Effector memory CD8-positive, alpha-beta T cell (primary cell): Measurements from ENCODE around the gene OR13C9.
"Not testable (repeated sequence)": the region's sequence is repeated elsewhere in the genome, so short reads cannot be mapped to it uniquely, and the experiment has no call there.

Source experiments
- ATAC-seq: fragments of 150-1000 bp; cut with Tn5 transposase; replicated peaks from 2 replicates; pipeline ENCODE4 v1.10.0; 2021; ENCODE audit warnings: mild to moderate bottlenecking, moderate library complexity
- DNase-seq, 3 experiments: peaks; one replicate each; pipeline ENCODE4 v3.0.0; 2021
- H3K27ac Mint-ChIP-seq, 2 donors: one replicate each; pipeline ENCODE4 v1.8.0; 2022; ENCODE audit warnings: mild to moderate bottlenecking in 2 of 2, mixed read lengths in 2 of 2, moderate library complexity in 2 of 2
- H3K27me3 Mint-ChIP-seq, 2 donors: one replicate each; pipeline ENCODE4 v1.8.0; 2022; ENCODE audit warnings: mixed read lengths in 2 of 2
- H3K36me3 Mint-ChIP-seq: one replicate; pipeline ENCODE4 v1.8.0; 2022; ENCODE audit warnings: mild to moderate bottlenecking, moderate library complexity, mixed read lengths; ENCODE audit not compliant: insufficient read depth
- H3K4me1 Mint-ChIP-seq, 2 donors: one replicate each; pipeline ENCODE4 v1.8.0; 2022; ENCODE audit warnings: low read depth in 2 of 2, mixed read lengths in 2 of 2
- H3K4me3 Mint-ChIP-seq, 2 donors: one replicate each; pipeline ENCODE4 v1.8.0; 2022; ENCODE audit warnings: mild to moderate bottlenecking in 2 of 2, mixed read lengths in 2 of 2, moderate library complexity in 2 of 2
- H3K9me3 Mint-ChIP-seq, 2 donors: one replicate each; pipeline ENCODE4 v1.8.0; 2022; ENCODE audit warnings: mixed read lengths in 2 of 2
- total RNA-seq, 9 experiments: gene quantifications; one replicate each; lab custom pipeline; 2026; lab: John Stamatoyannopoulos, UW

The OR13C9 gene, protein sequence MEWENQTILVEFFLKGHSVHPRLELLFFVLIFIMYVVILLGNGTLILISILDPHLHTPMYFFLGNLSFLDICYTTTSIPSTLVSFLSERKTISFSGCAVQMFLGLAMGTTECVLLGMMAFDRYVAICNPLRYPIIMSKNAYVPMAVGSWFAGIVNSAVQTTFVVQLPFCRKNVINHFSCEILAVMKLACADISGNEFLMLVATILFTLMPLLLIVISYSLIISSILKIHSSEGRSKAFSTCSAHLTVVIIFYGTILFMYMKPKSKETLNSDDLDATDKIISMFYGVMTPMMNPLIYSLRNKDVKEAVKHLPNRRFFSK
- total RNA-seq = 0 reads per million in 9 experiments

GRCh38 chr9:104618104-104618503 lies at the start of gene OR13C9:
Gene OR13C9 (minus strand): TSS chr9:104618204. CDS start chr9:104618204, 0 bp downstream.
- Mint-ChIP-seq H3K36me3 (no peaks in the 10 kb centered on the region), H3K9me3 (peaks cover 3 to 9% of the 10 kb centered on the region in 2 donors), H3K27me3 (no peaks in the 10 kb centered on the region), H3K27ac (no peak within 1 kb of the TSS), H3K4me1 (no peaks in the 10 kb centered on the region), H3K4me3 (no peak within 1 kb of the TSS)
- no peak for ATAC-seq
- DNase-seq = no peak

DNA sequence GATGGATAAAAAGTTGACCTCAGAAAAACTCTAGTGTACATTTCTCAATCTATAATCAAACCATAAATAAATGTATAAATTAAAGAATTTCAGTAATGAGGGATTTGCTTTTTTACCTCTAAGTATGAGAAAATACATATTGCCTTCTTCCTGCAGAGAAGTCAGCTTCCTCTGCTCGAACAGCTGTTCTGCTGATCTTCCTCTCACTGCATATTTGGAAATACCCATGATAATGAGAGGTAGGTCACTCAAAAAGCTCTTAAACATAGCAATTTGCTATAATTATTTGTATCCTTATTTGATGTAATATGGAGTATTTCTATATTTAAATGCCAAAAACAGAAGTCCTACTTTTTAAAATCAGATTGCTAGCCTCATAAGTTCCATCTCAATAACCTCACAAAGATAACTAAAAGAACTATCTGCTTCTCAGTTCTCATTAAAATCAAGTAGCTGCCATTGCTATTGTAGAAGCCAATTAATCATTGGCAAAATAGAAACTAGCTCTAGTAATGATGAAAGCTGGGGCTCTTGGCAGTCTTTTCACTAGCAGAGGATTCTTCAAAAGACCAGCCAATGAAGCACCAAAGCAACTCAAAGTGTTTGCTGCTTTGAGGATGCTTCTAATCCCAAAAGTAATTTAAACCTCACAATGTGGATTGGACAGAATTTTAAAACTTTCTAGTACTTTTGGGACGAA lies 40.6 kb upstream of the OR13C9 start:
- ATAC-seq = no peak
- Mint-ChIP-seq H3K4me3 (no peak overlapping the region), H3K27ac (no peak overlapping the region)

DNA sequence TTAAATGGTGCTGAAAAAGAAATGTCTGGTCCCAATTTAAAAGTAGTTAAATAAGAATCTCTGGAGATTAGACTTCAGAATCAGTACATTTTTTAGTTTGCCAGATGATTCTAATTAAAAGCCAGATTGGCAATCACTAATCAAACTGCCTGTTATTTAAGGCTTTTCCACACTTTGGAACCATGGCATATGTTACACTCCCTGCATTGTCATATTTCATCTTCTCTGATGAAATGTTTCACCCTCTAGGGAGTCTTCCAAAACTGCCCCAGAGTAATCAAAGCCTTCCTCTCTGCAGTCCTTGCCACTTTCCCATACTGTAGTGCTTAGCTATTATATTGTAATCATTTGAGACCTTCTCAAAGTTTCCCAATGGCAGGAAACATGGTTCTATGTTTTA lies 17.5 kb upstream of the OR13C9 start:
- ATAC-seq = no peak
- H3K36me3 Mint-ChIP-seq = no peaks in the 10 kb centered on the region
- H3K4me3 Mint-ChIP-seq = no peak overlapping the region
- H3K9me3 Mint-ChIP-seq = peaks cover 3 to 15% of the 10 kb centered on the region in 2 donors
- H3K27me3 Mint-ChIP-seq = no peaks in the 10 kb centered on the region
- no peak for DNase-seq
- H3K4me1 Mint-ChIP-seq = no peaks in the 10 kb centered on the region
- no peak overlapping the region for H3K27ac Mint-ChIP-seq

More for the DNA sequence above, 40.6 kb upstream of the OR13C9 start:
- Mint-ChIP-seq H3K36me3 (no peaks in the 10 kb centered on the region), H3K4me1 (no peaks in the 10 kb centered on the region), H3K27me3 (no peaks in the 10 kb centered on the region), H3K9me3 (no peaks in the 10 kb centered on the region)
- no peak for DNase-seq

GRCh38 chr9:104633976-104634520 lies 16.0 kb upstream of the OR13C9 start:
- no peaks in the 10 kb centered on the region for H3K27me3 Mint-ChIP-seq
- ATAC-seq = no peak
- no peaks in the 10 kb centered on the region for H3K36me3 Mint-ChIP-seq
- H3K27ac Mint-ChIP-seq = no peak overlapping the region
- no peaks in the 10 kb centered on the region for H3K4me1 Mint-ChIP-seq
- DNase-seq = no peak
- no peak overlapping the region for H3K4me3 Mint-ChIP-seq
- H3K9me3 Mint-ChIP-seq = peaks cover 3 to 15% of the 10 kb centered on the region in 2 donors

- not testable (repeated sequence) for H3K4me3 Mint-ChIP-seq, H3K27ac Mint-ChIP-seq, H3K4me1 Mint-ChIP-seq, ATAC-seq, H3K27me3 Mint-ChIP-seq, DNase-seq, H3K9me3 Mint-ChIP-seq, H3K36me3 Mint-ChIP-seq
These were observed 8.0 kb upstream of the OR13C9 start for GRCh38 chr9:104625964-104626363.

DNA sequence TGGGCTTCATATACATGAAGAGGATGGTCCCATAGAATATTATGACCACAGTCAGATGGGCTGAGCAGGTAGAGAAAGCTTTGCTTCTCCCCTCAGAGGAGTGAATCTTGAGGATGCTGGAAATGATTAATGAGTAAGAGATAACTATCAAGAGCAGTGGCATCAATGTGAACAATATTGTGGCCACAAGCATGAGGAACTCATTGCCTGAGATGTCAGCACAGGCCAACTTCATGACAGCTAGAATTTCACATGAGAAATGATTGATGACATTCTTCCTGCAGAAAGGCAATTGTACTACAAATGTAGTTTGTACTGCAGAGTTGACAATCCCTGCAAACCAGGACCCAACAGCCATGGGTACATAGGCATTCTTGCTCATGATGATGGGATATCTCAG lies 586 bp downstream of the OR13C9 start:
- no peak for DNase-seq
- Mint-ChIP-seq H3K4me1 (no peaks in the 10 kb centered on the region), H3K27me3 (no peaks in the 10 kb centered on the region), H3K36me3 (no peaks in the 10 kb centered on the region), H3K9me3 (peaks cover 3 to 9% of the 10 kb centered on the region in 2 donors), H3K4me3 (no peak overlapping the region), H3K27ac (no peak overlapping the region)
- no peak for ATAC-seq

DNA sequence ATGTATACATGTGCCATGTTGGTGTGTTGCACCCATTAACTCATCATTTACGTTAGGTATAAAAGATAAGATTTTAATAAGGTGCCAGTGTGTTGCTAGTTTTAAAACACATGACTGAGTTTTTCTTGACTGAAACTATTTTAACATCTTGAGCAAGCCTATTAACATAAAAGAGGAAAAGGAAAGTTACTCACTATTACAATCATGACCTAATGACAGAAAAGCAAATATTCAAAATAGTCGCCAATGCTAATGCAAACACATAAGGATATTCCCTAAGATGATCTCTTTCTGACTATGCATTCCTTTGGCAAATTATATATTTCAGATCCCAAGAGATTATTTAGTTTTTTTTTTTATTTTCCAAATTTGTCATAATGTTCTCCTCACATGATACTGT lies 6.8 kb downstream of the OR13C9 start:
- no peaks in the 10 kb centered on the region for H3K4me1 Mint-ChIP-seq
- H3K9me3 Mint-ChIP-seq = no peaks in the 10 kb centered on the region
- no peaks in the 10 kb centered on the region for H3K36me3 Mint-ChIP-seq
- DNase-seq = no peak
- H3K27ac Mint-ChIP-seq = no peak overlapping the region
- no peak overlapping the region for H3K4me3 Mint-ChIP-seq
- no peaks in the 10 kb centered on the region for H3K27me3 Mint-ChIP-seq
- ATAC-seq = no peak

- no peak for ATAC-seq
- no peak for DNase-seq
- H3K9me3 Mint-ChIP-seq = no peaks in the 10 kb centered on the region
- no peaks in the 10 kb centered on the region for H3K36me3 Mint-ChIP-seq
- no peak overlapping the region for H3K27ac Mint-ChIP-seq
- no peak overlapping the region for H3K4me3 Mint-ChIP-seq
- H3K27me3 Mint-ChIP-seq = no peaks in the 10 kb centered on the region
- H3K4me1 Mint-ChIP-seq = no peaks in the 10 kb centered on the region
These were observed 9.7 kb downstream of the OR13C9 start for GRCh38 chr9:104608336-104608735.

DNA sequence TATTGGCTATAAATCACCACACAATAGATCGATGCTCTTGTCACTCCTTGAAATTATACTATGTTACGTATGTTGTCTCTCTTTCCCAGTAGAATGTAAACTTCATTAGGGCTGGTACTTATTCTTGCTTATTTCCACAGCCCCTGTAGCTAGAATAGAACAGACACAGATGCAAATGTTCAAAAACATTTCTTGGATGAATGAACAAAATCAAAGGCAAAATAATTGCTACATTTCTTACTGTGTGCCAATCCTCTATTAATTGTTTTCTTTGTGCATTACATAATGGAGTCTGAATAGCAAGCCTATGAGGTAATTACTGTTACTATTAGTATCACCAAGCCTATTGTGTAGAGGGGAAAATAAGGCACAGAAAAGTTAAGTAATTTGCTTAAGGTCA lies 11.9 kb downstream of the OR13C9 start:
- H3K27me3 Mint-ChIP-seq = no peaks in the 10 kb centered on the region
- DNase-seq (no peak), ATAC-seq (no peak)
- H3K4me3 Mint-ChIP-seq = no peak overlapping the region
- H3K36me3 Mint-ChIP-seq = no peaks in the 10 kb centered on the region
- H3K4me1 Mint-ChIP-seq = no peaks in the 10 kb centered on the region
- no peak overlapping the region for H3K27ac Mint-ChIP-seq
- no peaks in the 10 kb centered on the region for H3K9me3 Mint-ChIP-seq

- not testable (repeated sequence) for H3K27me3 Mint-ChIP-seq, H3K4me3 Mint-ChIP-seq, ATAC-seq, H3K9me3 Mint-ChIP-seq, DNase-seq, H3K36me3 Mint-ChIP-seq, H3K27ac Mint-ChIP-seq, H3K4me1 Mint-ChIP-seq
These were observed 12.5 kb downstream of the OR13C9 start, which contains the start of gene OR13C2 for GRCh38 chr9:104605527-104605926. Gene OR13C2 (minus strand): TSS chr9:104605627. CDS start chr9:104605627, 0 bp downstream.

- H3K36me3 Mint-ChIP-seq = no peaks in the 10 kb centered on the region
- H3K4me3 Mint-ChIP-seq = no peak overlapping the region
- H3K9me3 Mint-ChIP-seq = no peaks in the 10 kb centered on the region
- ATAC-seq (no peak), DNase-seq (no peak)
- no peak overlapping the region for H3K27ac Mint-ChIP-seq
- no peaks in the 10 kb centered on the region for H3K27me3 Mint-ChIP-seq
- no peaks in the 10 kb centered on the region for H3K4me1 Mint-ChIP-seq
These were observed 13.2 kb downstream of the OR13C9 start for GRCh38 chr9:104604801-104605200.

DNA sequence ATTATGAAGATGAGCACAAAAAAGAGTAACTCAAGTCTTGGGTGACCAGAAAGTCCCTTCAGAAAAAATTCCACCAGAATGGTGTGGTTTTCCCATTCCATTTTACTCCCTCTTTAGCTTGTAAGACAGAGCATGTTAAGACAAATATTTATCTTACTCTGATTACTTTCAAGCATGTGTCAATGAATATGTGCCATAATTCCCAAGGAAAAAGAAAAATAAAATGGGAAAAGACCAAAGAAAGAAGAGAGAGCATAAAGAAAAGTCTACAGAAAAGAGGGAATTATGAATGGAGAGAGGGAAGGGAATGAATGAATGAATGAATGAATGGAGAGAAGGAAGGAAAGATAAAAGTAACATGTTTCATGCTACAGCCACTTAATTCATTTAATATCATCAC lies 18.7 kb downstream of the OR13C9 start, which contains the start of gene OR13C5:
OR13C5 (minus strand) TSS at position 101 of the 400 bp plus-strand sequence; CDS start at position 101, 0 bp downstream.
- H3K27me3 Mint-ChIP-seq, H3K9me3 Mint-ChIP-seq, H3K4me3 Mint-ChIP-seq: not testable (repeated sequence)

DNA sequence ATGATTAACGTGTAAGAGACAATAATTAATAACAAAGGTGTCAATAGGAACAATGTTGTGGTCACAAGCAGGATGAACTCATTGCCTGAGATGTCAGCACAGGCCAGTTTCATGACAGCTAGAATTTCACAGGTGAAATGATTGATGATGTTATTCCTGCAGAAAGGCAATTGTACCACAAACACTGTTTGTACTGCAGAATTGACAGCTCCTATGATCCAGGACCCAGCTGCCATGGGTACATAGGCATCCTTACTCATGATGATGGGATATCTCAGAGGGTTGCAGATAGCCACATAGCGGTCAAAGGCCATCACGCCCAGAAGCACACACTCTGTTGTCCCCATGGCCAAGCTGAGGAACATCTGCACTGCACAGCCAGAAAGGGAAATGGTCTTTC lies 19.3 kb downstream of the OR13C9 start:
- H3K27me3 Mint-ChIP-seq, H3K27ac Mint-ChIP-seq, H3K9me3 Mint-ChIP-seq, H3K4me1 Mint-ChIP-seq, H3K36me3 Mint-ChIP-seq, ATAC-seq, H3K4me3 Mint-ChIP-seq, DNase-seq: not testable (repeated sequence)

More for the DNA sequence above, 18.7 kb downstream of the OR13C9 start, which contains the start of gene OR13C5:
- not testable (repeated sequence) for H3K36me3 Mint-ChIP-seq, DNase-seq, H3K4me1 Mint-ChIP-seq, ATAC-seq, H3K27ac Mint-ChIP-seq

DNA sequence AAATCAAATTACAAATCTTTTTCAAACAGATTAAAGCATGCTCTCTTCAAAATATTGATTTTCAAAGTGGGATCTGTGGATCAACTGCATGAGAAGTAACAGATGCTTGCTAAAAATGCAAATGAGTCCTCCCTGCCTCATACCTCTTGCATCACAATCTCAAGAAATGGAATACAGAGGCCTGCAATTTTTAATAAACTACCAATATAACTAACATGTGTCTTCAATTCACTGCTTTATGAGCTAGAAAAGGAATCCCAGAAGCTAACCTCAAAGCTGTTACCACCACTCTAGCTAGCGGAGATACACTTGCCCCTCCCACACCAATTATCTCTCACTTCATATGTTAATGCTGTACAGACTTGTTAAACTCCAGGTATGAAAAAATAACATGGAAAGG lies 28.4 kb downstream of the OR13C9 start:
- H3K9me3 Mint-ChIP-seq = peaks cover 0 to 2% of the 10 kb centered on the region in 2 donors

More for the DNA sequence above, 28.4 kb downstream of the OR13C9 start:
- Mint-ChIP-seq H3K27ac (no peak overlapping the region), H3K4me1 (no peaks in the 10 kb centered on the region), H3K36me3 (no peaks in the 10 kb centered on the region), H3K27me3 (no peaks in the 10 kb centered on the region), H3K4me3 (no peak overlapping the region)
- ATAC-seq (no peak), DNase-seq (no peak)
